Measurements from ENCODE around the gene CAGE1.
"Not testable (repeated sequence)": the region's sequence is repeated elsewhere in the genome, so short reads cannot be mapped to it uniquely, and the experiment has no call there.

CAGE1 gene

GRCh38 chr6:7332090-7332745 lies 57.3 kb downstream of the CAGE1 start:
- TF ChIP-seq CTCF (conservative IDR thresholded peaks at IDR 0.05): no peak
- no peak overlapping the region for H3K27ac ChIP-seq

DNA sequence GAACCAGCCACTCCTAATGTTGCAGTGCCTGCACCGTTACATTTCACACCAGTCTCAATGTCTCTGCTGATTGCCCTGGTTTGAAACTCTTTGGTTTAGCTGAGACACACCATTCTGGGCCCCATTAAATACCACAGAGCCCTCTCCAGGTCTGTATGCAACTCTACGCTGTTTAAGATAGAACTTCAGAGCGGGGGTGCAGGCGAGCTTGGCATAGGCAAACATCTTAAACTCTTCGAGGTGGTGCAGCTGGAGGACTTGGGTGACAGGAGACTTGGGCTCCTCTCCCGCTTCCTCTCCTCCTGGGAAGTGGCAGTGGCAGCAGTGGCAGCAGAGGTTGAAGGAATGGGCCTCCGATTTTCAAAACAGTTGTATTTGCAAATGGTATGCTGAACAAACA lies 58.1 kb downstream of the CAGE1 start:
- H3K27ac ChIP-seq: no peak overlapping the region
- TF ChIP-seq CTCF (conservative IDR thresholded peaks at IDR 0.05): no peak

GRCh38 chr6:7328243-7328642 lies 61.3 kb downstream of the CAGE1 start:
- no peak for TF ChIP-seq CTCF (conservative IDR thresholded peaks at IDR 0.05)
- H3K27ac ChIP-seq: no peak overlapping the region

- TF ChIP-seq CTCF (conservative IDR thresholded peaks at IDR 0.05): no peak
- H3K27ac ChIP-seq: no peak overlapping the region
Observed at GRCh38 chr6:7325750-7326149, 63.8 kb downstream of the CAGE1 start.

- H3K27ac ChIP-seq: no peak overlapping the region
- no peak for TF ChIP-seq CTCF (conservative IDR thresholded peaks at IDR 0.05)
Observed at GRCh38 chr6:7324520-7324919, 65.0 kb downstream of the CAGE1 start.

GRCh38 chr6:7323074-7323473 lies 66.5 kb downstream of the CAGE1 start:
- H3K27ac ChIP-seq: no peak overlapping the region
- no peak for TF ChIP-seq CTCF (conservative IDR thresholded peaks at IDR 0.05)

DNA sequence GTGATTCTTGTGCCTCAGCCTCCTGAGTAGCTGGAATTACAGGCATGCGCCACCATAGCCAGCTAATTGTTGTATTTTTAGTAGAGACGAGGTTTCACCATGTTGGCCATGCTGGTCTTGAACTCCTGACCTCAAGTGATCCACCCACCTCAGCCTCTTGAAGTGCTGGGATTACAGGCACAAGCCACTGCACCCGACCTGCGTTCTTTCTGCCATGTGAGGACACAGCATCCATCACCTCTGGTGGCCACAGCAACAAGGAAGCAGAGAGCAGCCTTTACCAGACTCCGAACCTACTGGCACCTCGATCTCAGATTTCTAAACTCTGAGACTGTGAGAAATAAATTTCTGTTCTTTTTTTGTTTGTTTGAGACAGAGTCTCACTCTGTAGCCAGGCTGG lies 67.7 kb downstream of the CAGE1 start:
- not testable (repeated sequence) for H3K27ac ChIP-seq

DNA sequence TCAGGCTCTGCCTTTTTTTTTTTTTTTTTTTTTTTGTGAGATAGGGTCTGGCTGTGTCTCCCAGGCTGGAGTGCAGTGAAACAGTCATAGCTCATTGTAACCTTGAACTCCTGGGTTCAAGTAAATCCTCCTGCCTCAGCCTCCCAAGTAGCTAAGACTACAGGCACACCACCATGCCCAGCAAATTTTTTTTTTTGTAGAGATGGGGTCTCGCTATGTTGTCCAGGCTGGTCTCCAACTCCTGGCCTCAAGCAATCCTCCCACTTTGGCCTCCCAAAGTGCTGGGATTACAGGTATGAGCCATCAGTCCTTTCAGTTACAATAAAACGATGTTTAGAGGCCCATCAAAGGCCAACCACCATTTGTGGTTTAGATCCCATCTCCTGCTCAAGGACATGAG lies 70.1 kb downstream of the CAGE1 start:
- H3K27ac ChIP-seq: not testable (repeated sequence)

GRCh38 chr6:7317538-7317937 lies 72.0 kb downstream of the CAGE1 start:
- TF ChIP-seq CTCF (conservative IDR thresholded peaks at IDR 0.05): no peak
- H3K27ac ChIP-seq: no peak overlapping the region
